Activated naive CD4-positive, alpha-beta T cell treated with anti-CD3 and anti-CD28 coated beads for 36 hours (primary cell): ENCODE results near the gene NTRK3. TPM values are rescaled to one million over a fixed set of nuclear protein-coding genes. Genes with fewer than 3 reads are reported as not detected.
"Not testable (repeated sequence)": the region's sequence is repeated elsewhere in the genome, so short reads cannot be mapped to it uniquely, and the experiment has no call there.

Experiments used
- CTCF ChIA-PET: fragments of 350-600 bp; sonication (Branson Sonifier 250); formaldehyde crosslinking; loops from one replicate; lab custom pipeline; 2021; ENCODE audit warnings: antibody characterized with exemption; lab: Charles Lee
- DNase-seq: peaks from one replicate; pipeline ENCODE4 v3.0.0-alpha.2; 2020
- H3K27ac Mint-ChIP-seq: one replicate; pipeline ENCODE4 v1.8.0; 2021; ENCODE audit warnings: mild to moderate bottlenecking, mixed read lengths
- H3K27me3 Mint-ChIP-seq: one replicate; pipeline ENCODE4 v1.8.0; 2021; ENCODE audit warnings: low read depth, mixed read lengths
- H3K36me3 Mint-ChIP-seq: one replicate; pipeline ENCODE4 v1.8.0; 2021; ENCODE audit warnings: low read depth, mixed read lengths
- H3K4me1 Mint-ChIP-seq: one replicate; pipeline ENCODE4 v1.8.0; 2021; ENCODE audit warnings: low read depth, mixed read lengths
- H3K4me3 Mint-ChIP-seq: one replicate; pipeline ENCODE4 v1.8.0; 2021; ENCODE audit warnings: mild to moderate bottlenecking, moderate library complexity, mixed read lengths
- H3K9me3 Mint-ChIP-seq: one replicate; pipeline ENCODE4 v1.8.0; 2021; ENCODE audit warnings: mixed read lengths
- intact Hi-C: fragments of 100-400 bp; cut with micrococcal nuclease; formaldehyde crosslinking; loops from one replicate; pipeline ENCODE4 v1.15.1; 2023
- total RNA-seq, 2 experiments: library from RNA; stranded (reverse); gene quantifications; one replicate each; pipeline ENCODE4 v1.2.3, GENCODE V29; 2021

NTRK3 gene
- total RNA-seq, 2 experiments from 2014 or later: 0.95 to 1.4 TPM

- Mint-ChIP-seq H3K4me3 (no peak overlapping the region), H3K9me3 (no peaks in the 10 kb centered on the region), H3K4me1 (no peaks in the 10 kb centered on the region), H3K36me3 (no peaks in the 10 kb centered on the region), H3K27me3 (peaks cover 4% of the 10 kb centered on the region), H3K27ac (no peak overlapping the region)
- CTCF ChIA-PET: no interaction called here
- intact Hi-C loops: no loop called here
- no peak for DNase-seq
Observed at GRCh38 chr15:87849181-87849580, 407.4 kb downstream of the NTRK3 start.

DNA sequence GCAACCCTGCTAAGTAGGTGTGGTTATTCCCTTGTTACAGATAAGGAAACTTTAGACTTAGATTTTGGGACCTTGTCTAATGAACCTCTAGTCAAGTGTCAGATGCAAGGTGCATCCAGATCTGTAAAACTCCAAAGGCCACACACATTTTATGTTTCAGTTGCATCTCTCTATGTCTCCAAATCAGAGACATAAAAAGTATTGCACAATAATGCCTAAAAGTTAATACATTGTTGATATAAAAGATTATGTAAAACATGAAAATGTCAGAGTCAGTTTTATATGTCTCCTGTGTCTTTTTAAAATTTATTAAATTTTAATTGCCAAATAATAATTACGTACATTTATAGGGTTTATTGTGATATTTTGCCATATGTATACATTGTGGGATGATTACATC lies 408.5 kb downstream of the NTRK3 start:
- DNase-seq: no peak
- intact Hi-C loops: no loop called here
- H3K9me3 Mint-ChIP-seq: no peaks in the 10 kb centered on the region

DNA sequence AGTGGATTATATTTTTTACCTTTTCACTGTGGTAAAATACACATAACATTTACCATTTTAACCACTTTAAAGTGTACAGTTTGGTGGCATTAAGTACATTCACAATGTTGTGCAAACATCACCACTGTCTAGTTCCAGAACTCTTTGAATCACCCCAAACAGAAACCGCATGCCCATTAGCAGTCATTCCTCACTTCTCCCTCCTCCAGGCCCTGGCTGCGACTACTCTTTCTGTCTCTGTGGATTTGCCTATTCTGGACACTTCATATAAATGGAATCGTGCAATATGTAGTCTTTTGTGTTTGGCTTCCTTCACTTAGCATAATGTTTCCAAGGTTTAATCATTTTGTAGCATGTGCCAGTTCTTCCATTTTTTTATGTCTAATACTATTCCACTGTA lies 409.8 kb downstream of the NTRK3 start:
- Mint-ChIP-seq H3K4me3 (no peak overlapping the region), H3K27ac (no peak overlapping the region), H3K36me3 (no peaks in the 10 kb centered on the region), H3K4me1 (no peaks in the 10 kb centered on the region), H3K27me3 (no peaks in the 10 kb centered on the region), H3K9me3 (no peaks in the 10 kb centered on the region)
- no peak for DNase-seq
- intact Hi-C loops: no loop called here
- CTCF ChIA-PET: no interaction called here

More for the DNA sequence above, 408.5 kb downstream of the NTRK3 start:
- H3K27ac Mint-ChIP-seq: no peak overlapping the region
- no peaks in the 10 kb centered on the region for H3K36me3 Mint-ChIP-seq
- no peak overlapping the region for H3K4me3 Mint-ChIP-seq
- no peaks in the 10 kb centered on the region for H3K4me1 Mint-ChIP-seq
- CTCF ChIA-PET: no interaction called here
- H3K27me3 Mint-ChIP-seq: peaks cover 4% of the 10 kb centered on the region

DNA sequence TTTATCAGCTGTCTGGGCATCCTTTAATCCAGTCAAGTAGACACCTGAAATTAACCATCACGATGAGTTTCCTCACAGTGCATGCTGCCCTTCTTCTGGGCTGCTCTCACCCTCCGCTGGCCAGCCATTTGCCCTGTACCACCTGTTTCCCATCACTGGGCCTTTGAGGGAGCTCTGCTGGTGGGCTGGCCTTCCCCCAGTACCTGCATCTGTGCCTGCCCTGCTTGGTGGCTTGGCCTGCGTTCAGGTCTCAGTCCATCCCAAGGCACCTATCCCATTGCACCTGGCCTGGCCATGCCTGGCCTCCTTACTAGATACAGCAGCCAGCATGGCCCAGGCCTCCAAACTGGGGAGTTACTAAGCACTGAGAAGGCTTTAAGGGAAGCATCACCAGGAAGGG lies 413.2 kb downstream of the NTRK3 start:
- CTCF ChIA-PET: no interaction called here
- DNase-seq: no peak
- intact Hi-C loops: no loop called here
- Mint-ChIP-seq H3K9me3 (peaks cover 1% of the 10 kb centered on the region), H3K36me3 (no peaks in the 10 kb centered on the region), H3K4me1 (no peaks in the 10 kb centered on the region), H3K4me3 (no peak overlapping the region), H3K27me3 (no peaks in the 10 kb centered on the region), H3K27ac (no peak overlapping the region)

DNA sequence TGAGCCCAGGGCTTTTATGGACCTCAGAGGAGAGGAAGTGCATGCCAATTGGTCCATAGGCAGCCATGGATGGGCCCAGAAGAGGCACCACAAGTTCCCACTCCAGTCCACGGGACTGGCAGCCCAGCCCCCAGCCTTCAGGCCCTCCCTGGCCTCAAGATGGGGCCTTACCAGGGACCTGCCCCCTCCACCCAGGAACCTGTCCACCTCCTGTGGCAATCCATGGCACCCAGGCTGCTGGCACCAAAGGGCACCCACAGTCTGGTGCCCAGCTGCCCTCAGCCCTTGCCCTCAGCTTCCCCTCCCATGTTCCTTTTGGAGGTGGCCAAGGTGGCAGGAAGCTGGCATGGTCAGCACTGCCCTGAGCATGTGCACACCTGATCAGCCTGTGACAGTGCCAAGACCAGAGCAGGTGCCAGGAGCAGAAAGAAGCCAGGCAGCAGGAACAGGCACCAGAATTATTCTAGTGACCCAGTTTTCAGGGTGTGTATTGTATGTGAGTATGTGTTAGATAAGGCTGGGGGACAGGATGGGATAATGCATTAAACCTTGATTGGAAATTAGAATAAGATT lies 415.0 kb downstream of the NTRK3 start:
- no peak overlapping the region for H3K27ac Mint-ChIP-seq
- DNase-seq: no peak
- no peaks in the 10 kb centered on the region for H3K27me3 Mint-ChIP-seq
- H3K36me3 Mint-ChIP-seq: no peaks in the 10 kb centered on the region
- CTCF ChIA-PET: no interaction called here
- H3K4me1 Mint-ChIP-seq: no peaks in the 10 kb centered on the region
- intact Hi-C loops: no loop called here
- peaks cover 1% of the 10 kb centered on the region for H3K9me3 Mint-ChIP-seq
- no peak overlapping the region for H3K4me3 Mint-ChIP-seq

DNA sequence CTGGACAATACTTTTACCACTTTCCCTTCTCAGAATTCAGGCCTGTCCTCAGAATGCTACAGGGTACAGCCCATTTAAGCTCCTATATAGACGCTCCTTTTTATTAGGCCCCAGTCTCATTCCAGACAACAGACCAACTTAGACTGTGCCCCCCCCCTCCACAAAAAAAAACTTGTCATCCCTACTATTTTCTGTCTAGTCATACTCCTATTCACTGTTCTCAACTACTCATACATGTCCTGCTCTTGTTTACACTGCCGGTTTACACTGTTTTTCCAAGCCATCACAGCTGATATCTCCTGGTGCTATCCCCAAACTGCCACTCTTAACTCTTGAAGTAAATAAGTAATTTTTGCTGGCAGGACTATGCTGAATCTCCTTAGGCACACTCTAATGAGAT lies 420.7 kb downstream of the NTRK3 start:
- H3K9me3 Mint-ChIP-seq, H3K4me1 Mint-ChIP-seq, DNase-seq, CTCF ChIA-PET, H3K4me3 Mint-ChIP-seq, H3K27me3 Mint-ChIP-seq, intact Hi-C loops, H3K36me3 Mint-ChIP-seq, H3K27ac Mint-ChIP-seq: not testable (repeated sequence)

GRCh38 chr15:87833333-87833732 lies 423.2 kb downstream of the NTRK3 start:
- H3K9me3 Mint-ChIP-seq, intact Hi-C loops, CTCF ChIA-PET, H3K27ac Mint-ChIP-seq, H3K4me1 Mint-ChIP-seq, H3K4me3 Mint-ChIP-seq, H3K27me3 Mint-ChIP-seq, H3K36me3 Mint-ChIP-seq, DNase-seq: not testable (repeated sequence)

DNA sequence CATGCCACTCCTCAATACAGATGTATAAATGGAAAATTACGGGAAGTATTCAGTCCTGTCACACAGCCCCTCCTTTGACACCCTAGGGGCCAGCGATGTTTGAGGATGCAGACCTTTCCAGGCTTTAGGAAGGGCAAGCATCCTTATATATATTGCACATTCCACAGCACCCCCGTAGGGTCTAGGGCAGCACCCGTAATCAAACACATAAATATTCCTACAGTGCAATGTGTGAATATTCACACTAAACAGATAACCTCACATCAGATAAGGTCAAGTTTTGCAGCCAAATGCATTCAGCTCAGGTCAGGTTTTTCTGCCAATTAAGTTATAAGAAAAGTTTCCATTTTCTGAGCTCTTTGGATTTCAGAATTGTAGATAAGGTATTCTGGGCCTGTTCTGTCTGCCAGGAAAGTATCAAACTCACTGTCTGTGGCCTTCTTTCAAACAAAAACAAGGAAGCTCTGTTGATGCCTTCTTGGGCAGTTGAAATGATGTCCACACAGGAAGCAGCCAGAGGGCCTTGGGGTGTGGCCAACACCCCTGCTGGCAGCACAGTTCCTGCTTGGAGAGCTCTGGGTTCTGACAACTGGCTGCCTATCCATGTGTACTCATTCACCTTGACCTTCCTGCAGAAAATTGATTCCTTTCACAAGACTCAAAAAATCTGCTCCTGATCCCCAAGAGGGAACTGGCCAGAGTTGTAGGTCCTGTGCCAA lies 427.0 kb downstream of the NTRK3 start:
- intact Hi-C loops: no loop called here
- H3K27ac Mint-ChIP-seq: no peak overlapping the region
- CTCF ChIA-PET: no interaction called here
- H3K9me3 Mint-ChIP-seq: no peaks in the 10 kb centered on the region
- no peak for DNase-seq
- no peaks in the 10 kb centered on the region for H3K27me3 Mint-ChIP-seq
- H3K4me3 Mint-ChIP-seq: no peak overlapping the region
- no peaks in the 10 kb centered on the region for H3K4me1 Mint-ChIP-seq
- H3K36me3 Mint-ChIP-seq: no peaks in the 10 kb centered on the region

DNA sequence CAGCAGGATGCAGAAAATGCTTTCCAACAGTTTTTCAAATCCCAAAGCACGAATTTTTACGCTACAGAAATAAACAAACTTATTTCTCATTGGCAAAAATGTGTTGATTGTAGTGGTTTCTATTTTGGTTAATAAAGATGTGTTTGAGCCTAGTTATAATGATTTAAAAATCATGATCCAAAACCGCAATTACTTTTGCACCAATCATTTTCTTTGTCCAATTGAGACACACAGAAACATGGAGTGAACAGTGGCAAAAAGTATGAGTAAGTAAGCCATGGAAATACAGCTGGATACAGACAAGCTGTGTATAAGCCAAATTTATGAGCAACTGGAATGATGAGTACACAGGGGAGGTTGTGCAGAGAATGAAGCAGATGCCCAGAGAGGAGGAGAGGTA lies 427.9 kb downstream of the NTRK3 start:
- Mint-ChIP-seq H3K4me3 (no peak overlapping the region), H3K27me3 (no peaks in the 10 kb centered on the region), H3K27ac (no peak overlapping the region), H3K36me3 (no peaks in the 10 kb centered on the region), H3K4me1 (no peaks in the 10 kb centered on the region), H3K9me3 (no peaks in the 10 kb centered on the region)
- no peak for DNase-seq
- CTCF ChIA-PET: no interaction called here
- intact Hi-C loops: no loop called here

DNA sequence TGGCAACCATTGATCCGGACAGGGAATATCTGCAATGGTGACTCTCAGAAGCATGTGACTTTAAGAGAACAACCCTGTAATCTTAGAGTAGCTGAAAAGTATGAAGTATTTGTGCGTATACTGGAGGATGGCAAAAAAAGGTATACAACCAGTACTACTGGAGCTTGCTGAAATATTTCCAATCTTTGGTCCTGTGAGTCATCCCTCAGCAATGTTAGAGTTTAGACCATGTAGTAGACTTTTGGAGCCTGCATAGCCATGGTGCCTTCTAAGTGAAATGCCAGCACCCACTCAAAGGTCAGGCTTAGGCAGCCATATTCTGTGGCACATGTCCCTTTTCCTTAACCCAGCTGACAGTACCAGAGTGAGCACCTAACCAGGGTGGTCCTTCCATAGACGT lies 429.4 kb downstream of the NTRK3 start:
- Mint-ChIP-seq H3K27ac (no peak overlapping the region), H3K36me3 (no peaks in the 10 kb centered on the region), H3K4me3 (no peak overlapping the region), H3K27me3 (no peaks in the 10 kb centered on the region), H3K9me3 (no peaks in the 10 kb centered on the region), H3K4me1 (no peaks in the 10 kb centered on the region)
- intact Hi-C loops: no loop called here
- DNase-seq: no peak
- CTCF ChIA-PET: no interaction called here

- DNase-seq: no peak
- Mint-ChIP-seq H3K27ac (no peak overlapping the region), H3K27me3 (no peaks in the 10 kb centered on the region), H3K4me1 (no peaks in the 10 kb centered on the region), H3K9me3 (no peaks in the 10 kb centered on the region), H3K36me3 (no peaks in the 10 kb centered on the region), H3K4me3 (no peak overlapping the region)
- intact Hi-C loops: no loop called here
- CTCF ChIA-PET: interaction anchor here (0.6 kb wide), 1 partner anchor 116 kb away, joined by 3 read pairs; no protein-coding TSS in a partner anchor
Observed at GRCh38 chr15:87826119-87826747, 430.3 kb downstream of the NTRK3 start.

DNA sequence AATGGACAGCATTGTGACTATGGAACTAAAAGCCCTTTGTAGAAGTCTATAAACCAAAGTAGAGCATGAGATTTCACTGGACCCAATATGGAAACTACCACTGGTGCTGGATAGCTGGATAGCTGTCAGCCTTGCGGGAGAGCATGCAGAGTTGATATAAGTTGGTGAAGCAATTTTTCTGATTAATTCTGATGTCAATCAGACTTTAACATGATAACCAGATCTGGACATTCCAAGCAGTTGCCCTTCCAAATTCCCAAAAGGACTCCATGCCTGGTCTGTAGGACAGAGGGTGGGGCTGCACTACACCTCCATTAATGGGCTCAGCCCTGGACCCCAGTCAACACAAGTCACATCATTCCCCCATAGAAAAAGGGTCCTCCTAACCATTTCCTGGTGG lies 437.8 kb downstream of the NTRK3 start:
- CTCF ChIA-PET: interaction anchor here (0.7 kb wide), 2 partner anchors 24 to 125 kb away, joined by 3 to 6 read pairs; no protein-coding TSS in a partner anchor
- H3K36me3 Mint-ChIP-seq: no peaks in the 10 kb centered on the region
- H3K9me3 Mint-ChIP-seq: no peaks in the 10 kb centered on the region
- intact Hi-C loops: no loop called here
- H3K4me3 Mint-ChIP-seq: no peak overlapping the region
- H3K27ac Mint-ChIP-seq: no peak overlapping the region
- DNase-seq: no peak
- H3K27me3 Mint-ChIP-seq: no peaks in the 10 kb centered on the region
- H3K4me1 Mint-ChIP-seq: no peaks in the 10 kb centered on the region

GRCh38 chr15:87817553-87817952 lies 439.0 kb downstream of the NTRK3 start:
- intact Hi-C loops: no loop called here
- Mint-ChIP-seq H3K4me1 (no peaks in the 10 kb centered on the region), H3K27me3 (no peaks in the 10 kb centered on the region), H3K4me3 (no peak overlapping the region), H3K36me3 (no peaks in the 10 kb centered on the region), H3K27ac (no peak overlapping the region), H3K9me3 (no peaks in the 10 kb centered on the region)
- DNase-seq: no peak
- CTCF ChIA-PET: no interaction called here
